Stimulated activated CD8-positive, alpha-beta memory T cell treated with anti-CD3 and anti-CD28 coated beads, Interleukin-4, amount 100 ng/mL, for 1 hour (primary cell): Measurements from ENCODE around the gene ELF1.
"Not testable (repeated sequence)": the region's sequence is repeated elsewhere in the genome, so short reads cannot be mapped to it uniquely, and the experiment has no call there.

Source experiments
- DNase-seq, 2 donors: peaks; one replicate each; pipeline ENCODE4 v3.0.0-alpha.2; 2020; ENCODE audit warnings: low read depth in 2 of 2, low spot score in 1 of 2

The ELF1 gene

DNA sequence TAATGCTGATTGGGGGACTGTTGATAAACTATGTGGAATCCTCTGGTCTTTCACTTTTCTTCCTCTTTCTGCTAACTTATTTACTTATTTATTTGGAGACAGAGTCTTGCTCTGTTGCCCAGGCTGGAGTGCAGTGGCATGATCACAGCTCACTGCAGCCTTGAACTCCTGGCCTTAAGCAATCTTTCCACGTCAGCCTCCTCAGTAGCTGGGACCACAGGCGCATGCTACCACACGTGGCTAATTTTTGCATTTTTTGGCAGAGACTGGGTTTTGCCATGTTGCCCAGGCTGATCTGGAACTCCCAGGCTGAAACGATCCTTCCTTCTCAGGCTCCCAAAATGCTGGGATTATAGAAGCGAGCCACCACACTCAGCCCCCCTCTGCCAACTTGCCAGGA lies 77.5 kb downstream of the ELF1 start:
- no peak for DNase-seq

DNA sequence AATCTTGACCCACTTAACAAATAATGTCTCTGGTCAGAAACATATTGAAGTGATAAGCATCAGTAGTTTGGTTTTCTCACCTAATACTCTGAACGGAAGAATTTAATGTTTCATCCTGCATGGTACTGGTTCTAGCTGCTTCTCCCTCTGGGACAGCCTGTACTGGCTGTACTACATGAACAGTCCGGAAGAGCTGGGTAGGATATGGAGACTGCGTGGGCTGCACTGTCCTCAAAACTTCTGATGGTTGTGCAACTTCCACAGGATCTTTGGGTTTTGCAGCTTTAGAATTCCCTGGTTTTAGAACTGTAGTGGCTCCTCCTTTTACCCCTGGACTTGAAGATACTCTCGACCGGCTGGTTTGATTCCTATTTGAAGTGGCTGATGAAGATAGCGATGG lies 78.3 kb downstream of the ELF1 start:
- DNase-seq, result no peak

- DNase-seq, result no peak
These were observed 85.5 kb downstream of the ELF1 start for GRCh38 chr13:40933508-40934204.

DNA sequence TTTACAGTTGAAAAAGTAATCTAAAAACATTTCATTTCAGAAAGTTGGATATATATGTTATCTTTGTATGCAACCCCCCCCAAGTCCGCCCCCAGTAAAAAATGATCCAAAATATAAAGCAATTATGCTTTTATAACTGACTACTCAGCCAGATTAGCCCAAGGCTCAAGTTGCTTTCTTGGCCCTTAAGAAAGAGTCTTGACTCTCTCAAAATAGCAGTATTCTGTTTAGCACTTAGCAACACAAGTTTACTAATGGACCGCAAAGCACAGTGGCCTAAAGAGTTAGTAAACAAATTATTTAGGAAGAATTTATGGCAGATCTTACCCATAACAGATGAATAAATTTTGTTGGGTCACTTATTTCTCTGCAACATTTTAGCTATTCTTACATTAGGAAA lies 86.9 kb downstream of the ELF1 start:
- no peak for DNase-seq

- DNase-seq, result no peak
These were observed 87.4 kb downstream of the ELF1 start for GRCh38 chr13:40931719-40932118.

DNA sequence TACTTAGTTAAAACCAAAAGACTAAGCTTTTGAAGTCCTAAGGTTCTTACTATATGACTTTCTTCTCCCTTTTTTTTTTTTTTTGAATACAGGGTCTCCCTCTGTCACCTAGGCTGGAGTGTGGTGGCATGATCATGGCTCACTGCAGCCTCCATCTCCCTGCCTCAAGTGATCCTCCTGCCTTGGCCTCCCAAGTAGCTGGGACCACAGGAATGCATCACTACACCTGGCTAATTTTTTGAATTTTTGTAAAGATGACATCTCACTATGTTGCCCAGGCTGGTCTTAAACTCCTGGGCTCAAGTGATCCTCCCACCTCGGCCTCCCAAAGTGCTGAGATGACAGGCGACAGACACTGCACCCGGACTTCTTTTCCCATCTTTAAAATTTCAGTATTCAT lies 89.2 kb downstream of the ELF1 start:
- DNase-seq, result not testable (repeated sequence)

DNA sequence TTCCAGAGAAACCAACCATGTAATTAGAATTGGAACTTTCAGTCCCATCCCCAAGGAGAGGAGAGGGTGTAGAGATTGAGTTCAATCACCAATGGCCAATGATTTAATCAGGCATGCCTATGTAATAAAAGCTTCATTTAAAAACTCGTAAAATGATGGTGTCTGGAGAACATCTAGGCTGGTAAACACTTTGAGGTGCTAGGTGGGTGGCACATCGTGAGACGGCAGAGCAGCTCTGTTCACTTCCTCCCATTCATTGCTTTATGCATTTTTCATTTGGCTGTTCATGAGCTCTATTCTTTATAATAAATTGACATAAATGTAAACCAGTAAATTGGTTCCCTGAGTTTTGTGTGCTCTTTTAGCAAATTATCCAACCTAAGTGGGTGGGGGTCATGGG lies 90.1 kb downstream of the ELF1 start:
- DNase-seq, result no peak

DNA sequence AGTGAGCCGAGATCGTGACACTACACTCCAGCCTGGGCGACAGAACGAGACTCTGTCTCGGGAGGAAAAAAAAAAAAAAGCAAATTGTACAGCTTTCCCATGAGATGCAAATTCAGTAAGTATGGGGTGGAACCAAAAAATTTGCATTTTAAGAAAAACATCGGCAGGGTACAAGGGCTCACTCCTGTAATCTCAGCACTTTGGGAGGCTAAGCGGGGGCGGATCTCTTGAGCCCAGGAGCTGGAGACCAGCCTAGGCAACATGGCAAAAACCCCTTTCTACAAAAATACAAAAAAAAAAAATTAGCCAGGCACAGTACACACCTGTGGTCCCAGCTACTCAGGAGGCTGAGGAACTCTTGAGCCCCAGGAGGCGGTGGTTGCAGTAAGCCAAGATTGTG lies 91.2 kb downstream of the ELF1 start:
- no peak for DNase-seq

GRCh38 chr13:40923867-40924266 lies 95.2 kb downstream of the ELF1 start:
- DNase-seq, result no peak

DNA sequence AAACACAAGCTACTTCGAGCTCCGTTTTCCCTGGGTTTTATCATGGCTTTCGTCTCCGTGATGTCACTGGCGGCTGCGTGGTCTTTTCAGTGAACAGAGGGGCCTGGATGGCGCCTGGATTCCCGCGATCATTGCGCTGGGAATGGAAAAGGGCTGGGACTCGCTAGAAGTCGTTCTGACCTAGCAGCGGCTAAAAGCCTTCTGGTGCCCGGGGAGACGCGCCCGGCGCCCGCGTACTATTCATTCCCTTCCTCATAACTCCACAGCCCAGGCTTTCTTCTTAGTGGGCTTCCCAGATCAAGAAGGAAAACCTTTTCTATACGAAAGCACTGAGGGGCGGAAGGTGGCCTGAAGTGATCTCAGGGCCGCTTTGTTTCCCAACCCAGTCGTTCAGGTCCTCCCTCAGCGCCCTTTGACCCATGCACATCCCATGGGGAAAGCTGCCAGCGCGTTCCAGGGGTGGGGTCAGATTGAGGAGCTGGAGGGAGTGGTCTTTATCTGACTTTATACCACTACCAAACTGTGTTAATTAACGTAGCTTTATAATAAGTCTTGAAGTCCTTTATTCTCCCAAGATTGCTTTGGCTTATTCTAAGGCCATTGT lies 96.6 kb downstream of the ELF1 start:
- DNase-seq, result no peak

DNA sequence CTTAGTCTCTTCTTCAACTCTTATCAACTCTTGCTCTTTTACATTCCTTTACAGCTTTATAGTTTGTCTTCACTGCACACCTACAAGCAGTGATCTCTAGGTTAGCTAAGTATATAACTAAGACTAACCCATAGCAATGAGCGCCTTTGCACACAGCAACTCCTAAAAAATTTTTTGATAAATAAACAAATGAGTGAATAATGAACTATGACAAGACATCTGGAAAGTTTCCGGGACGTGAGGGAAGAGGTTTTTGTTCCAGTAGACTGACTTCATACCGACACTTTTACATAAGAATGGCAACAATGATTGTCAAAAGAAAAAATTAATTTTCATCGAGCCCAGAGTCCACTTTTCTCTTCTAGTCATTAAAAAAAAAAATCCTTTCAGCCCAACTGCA lies 98.3 kb downstream of the ELF1 start:
- DNase-seq, result no peak

- not testable (repeated sequence) for DNase-seq
These were observed 99.2 kb downstream of the ELF1 start for GRCh38 chr13:40919901-40920300.

GRCh38 chr13:40916207-40916998 lies 102.7 kb downstream of the ELF1 start:
- DNase-seq, result no peak

- not testable (repeated sequence) for DNase-seq
These were observed 104.3 kb downstream of the ELF1 start for GRCh38 chr13:40914863-40915262.

GRCh38 chr13:40911341-40911740 lies 107.8 kb downstream of the ELF1 start:
- DNase-seq, result no peak

DNA sequence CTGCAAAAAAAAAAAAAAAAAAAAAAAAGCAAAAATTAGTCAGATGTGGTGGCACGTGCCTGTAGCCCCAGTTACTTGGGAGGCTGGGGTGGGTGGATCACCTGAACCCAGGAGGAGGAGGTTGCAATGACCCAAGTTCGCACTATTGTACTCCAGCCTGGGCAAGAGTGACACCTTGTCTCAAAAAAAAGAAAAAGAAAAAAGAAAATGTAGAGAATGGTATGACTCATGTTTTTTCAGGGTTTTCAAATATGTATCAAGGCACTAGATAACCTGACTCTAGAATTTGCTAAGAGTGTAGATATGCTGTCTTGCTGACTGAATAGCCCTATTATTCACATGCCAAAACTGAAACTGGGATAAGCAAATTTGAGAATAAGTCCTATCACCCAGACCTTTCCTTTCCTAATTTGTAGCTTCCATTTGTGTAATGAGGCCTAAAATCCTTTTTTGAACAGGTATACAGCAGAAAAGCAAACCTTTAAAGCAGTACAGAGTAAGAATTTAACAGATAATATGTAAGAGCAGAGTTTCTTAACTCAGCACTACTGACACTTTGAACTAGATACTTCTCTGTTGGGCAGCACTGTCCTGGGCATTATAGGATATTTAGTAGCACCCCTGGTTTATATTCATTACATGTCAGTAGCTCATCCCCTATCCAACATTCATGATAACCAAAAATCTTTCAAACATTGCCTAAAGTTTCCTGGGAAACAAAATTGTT lies 108.6 kb downstream of the ELF1 start:
- DNase-seq, result no peak

DNA sequence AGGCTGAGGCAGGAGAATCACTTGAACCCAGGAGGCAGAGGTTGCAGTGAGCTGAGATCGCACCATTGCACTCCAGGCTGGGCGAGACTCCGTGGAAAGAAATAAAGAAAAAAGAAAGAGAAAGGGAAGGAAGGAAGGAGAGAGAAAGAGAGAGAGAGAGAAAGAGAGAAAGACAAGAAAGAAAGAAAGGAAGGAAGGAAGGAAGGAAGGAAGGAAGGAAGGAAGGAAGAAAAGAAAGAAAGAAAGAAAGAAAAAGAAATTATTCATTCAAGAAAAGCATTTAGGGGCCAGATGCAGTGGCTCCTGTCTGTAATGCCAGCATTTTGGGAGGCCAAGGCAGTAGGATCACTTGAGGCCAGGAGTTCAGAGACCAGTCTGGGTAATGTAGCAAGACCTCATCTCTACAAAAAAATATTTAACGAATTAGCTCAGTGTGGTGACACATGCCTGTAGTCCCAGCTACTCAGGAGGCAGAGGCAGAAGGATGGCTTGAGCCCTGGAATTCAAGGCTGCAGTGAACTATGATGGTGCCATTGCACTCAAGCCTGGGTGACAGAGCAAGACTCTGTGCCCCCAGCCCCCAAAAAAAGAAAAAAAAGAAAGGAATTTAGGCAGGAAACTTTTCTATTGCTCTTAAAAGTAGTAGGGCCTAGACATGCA lies 109.4 kb downstream of the ELF1 start:
- not testable (repeated sequence) for DNase-seq

DNA sequence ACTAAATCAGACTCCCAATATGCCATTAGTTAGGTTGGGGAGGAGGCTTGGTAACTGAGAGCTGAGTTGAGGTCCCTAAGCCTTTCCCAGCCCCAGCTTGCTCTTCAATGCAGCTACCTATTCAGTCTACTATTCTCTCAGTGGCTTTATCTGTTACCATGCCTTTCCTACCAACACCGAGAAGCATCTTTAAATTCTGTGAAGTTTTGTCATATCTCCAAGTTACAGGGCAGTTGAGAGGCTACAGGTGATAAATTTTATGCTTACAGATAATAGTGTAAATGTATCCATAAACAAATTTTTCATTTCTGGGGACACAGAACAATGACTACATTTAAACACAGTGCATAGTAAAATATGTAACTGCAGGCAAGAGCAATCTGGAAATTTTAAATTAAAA lies 110.6 kb downstream of the ELF1 start:
- DNase-seq, result no peak

GRCh38 chr13:40901032-40901431 lies 118.1 kb downstream of the ELF1 start:
- DNase-seq, result not testable (repeated sequence)

GRCh38 chr13:40900568-40900967 lies 118.5 kb downstream of the ELF1 start:
- not testable (repeated sequence) for DNase-seq

GRCh38 chr13:40897053-40897452 lies 122.1 kb downstream of the ELF1 start:
- no peak for DNase-seq
